GM12865 (cell line): ENCODE data around the gene GPSM1.

Experiments used
- DNase-seq: peaks from one replicate; pipeline ENCODE4 v3.0.0; 2010; ENCODE audit warnings: low read depth
- H3K4me3 ChIP-seq: 2 replicates; pipeline ENCODE4 v1.5.1; 2011; ENCODE audit warnings: mild to moderate bottlenecking, low read depth, low read length, control low read depth
- CTCF ChIP-seq: IDR thresholded peaks from 2 replicates; pipeline ENCODE4 v1.5.1; 2011; ENCODE audit warnings: low read length, control low read depth, low read depth, inconsistent platforms; ENCODE audit not compliant: insufficient read depth; ENCODE audit errors: missing control alignments

Gene GPSM1

GRCh38 chr9:136300866-136301265, 26.5 kb upstream of the GPSM1 start:
- no peak overlapping the region for H3K4me3 ChIP-seq
- TF ChIP-seq CTCF, result no peak
- DNase-seq, result no peak

- H3K4me3 ChIP-seq, result no peak overlapping the region
- TF ChIP-seq CTCF, result no peak
- DNase-seq, result no peak
Observed at GRCh38 chr9:136302527-136302926, 24.8 kb upstream of the GPSM1 start.

GRCh38 chr9:136303066-136303824, 24.1 kb upstream of the GPSM1 start:
- no peak for TF ChIP-seq CTCF
- H3K4me3 ChIP-seq, result no peak overlapping the region
- DNase-seq, result no peak

GRCh38 chr9:136303825-136304416, 23.4 kb upstream of the GPSM1 start, which contains the start of gene CCDC187:
TSS of gene CCDC187 (minus strand) at chr9:136304094. CDS start at chr9:136303830, 264 bp downstream.
- TF ChIP-seq CTCF, result no peak
- H3K4me3 ChIP-seq, result no peak within 1 kb of the TSS
- no peak for DNase-seq

GRCh38 chr9:136304456-136304855, 22.9 kb upstream of the GPSM1 start:
- no peak for TF ChIP-seq CTCF
- DNase-seq, result no peak
- H3K4me3 ChIP-seq, result no peak overlapping the region

GRCh38 chr9:136304981-136305380, 22.4 kb upstream of the GPSM1 start:
- no peak overlapping the region for H3K4me3 ChIP-seq
- DNase-seq, result no peak
- TF ChIP-seq CTCF, result no peak

GRCh38 chr9:136305804-136306203, 21.5 kb upstream of the GPSM1 start:
- DNase-seq, result no peak
- H3K4me3 ChIP-seq, result no peak overlapping the region
- no peak for TF ChIP-seq CTCF
